Measurements from ENCODE around the gene RUVBL2.

Gene RUVBL2

DNA sequence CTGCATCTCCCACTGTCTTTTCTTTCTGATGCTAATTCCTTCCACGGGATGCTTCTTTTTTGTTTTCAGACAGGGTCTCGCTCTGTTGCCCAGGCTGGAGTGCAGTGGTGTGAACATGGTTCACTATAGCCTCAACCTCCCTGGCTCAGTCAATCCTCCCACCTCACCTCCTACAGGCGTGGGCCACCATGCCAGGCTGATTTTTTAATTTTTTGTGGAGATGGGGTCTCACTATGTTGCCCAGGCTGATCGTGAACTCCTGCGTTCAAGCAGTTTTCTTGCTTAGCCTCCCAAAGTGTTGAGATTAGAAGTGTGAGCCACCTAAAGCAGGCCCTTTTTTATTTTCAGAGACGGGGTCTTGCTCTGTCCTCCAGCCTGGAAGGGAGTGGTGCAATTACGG is 5.4 kb upstream of the RUVBL2 start:
- TF ChIP-seq MAX (IDR thresholded peaks at IDR 0.05) (no peak), EGR1 (IDR thresholded peaks at IDR 0.05) (no peak), CEBPB (IDR thresholded peaks at IDR 0.05) (no peak), TAF1 (IDR thresholded peaks at IDR 0.05; ENCODE audit: low read depth) (no peak), ZBTB7A (IDR thresholded peaks at IDR 0.05; ENCODE audit: low read depth) (no peak), YY1 (IDR thresholded peaks at IDR 0.05; ENCODE audit: low read depth) (no peak), TEAD4 (IDR thresholded peaks at IDR 0.05) (no peak), RAD21 (IDR thresholded peaks at IDR 0.05; ENCODE audit: low read depth) (no peak), TCF12 (IDR thresholded peaks at IDR 0.05; ENCODE audit: low read depth) (no peak), CREB1 (IDR thresholded peaks at IDR 0.05; ENCODE audit: low read depth) (no peak), NFIC (IDR thresholded peaks at IDR 0.05) (no peak), FOXM1 (IDR thresholded peaks at IDR 0.05; ENCODE audit: borderline replicate concordance, low read depth) (no peak), EP300 (IDR thresholded peaks at IDR 0.05; ENCODE audit: borderline replicate concordance) (no peak)
- TF ChIP-seq, protein P1, sequence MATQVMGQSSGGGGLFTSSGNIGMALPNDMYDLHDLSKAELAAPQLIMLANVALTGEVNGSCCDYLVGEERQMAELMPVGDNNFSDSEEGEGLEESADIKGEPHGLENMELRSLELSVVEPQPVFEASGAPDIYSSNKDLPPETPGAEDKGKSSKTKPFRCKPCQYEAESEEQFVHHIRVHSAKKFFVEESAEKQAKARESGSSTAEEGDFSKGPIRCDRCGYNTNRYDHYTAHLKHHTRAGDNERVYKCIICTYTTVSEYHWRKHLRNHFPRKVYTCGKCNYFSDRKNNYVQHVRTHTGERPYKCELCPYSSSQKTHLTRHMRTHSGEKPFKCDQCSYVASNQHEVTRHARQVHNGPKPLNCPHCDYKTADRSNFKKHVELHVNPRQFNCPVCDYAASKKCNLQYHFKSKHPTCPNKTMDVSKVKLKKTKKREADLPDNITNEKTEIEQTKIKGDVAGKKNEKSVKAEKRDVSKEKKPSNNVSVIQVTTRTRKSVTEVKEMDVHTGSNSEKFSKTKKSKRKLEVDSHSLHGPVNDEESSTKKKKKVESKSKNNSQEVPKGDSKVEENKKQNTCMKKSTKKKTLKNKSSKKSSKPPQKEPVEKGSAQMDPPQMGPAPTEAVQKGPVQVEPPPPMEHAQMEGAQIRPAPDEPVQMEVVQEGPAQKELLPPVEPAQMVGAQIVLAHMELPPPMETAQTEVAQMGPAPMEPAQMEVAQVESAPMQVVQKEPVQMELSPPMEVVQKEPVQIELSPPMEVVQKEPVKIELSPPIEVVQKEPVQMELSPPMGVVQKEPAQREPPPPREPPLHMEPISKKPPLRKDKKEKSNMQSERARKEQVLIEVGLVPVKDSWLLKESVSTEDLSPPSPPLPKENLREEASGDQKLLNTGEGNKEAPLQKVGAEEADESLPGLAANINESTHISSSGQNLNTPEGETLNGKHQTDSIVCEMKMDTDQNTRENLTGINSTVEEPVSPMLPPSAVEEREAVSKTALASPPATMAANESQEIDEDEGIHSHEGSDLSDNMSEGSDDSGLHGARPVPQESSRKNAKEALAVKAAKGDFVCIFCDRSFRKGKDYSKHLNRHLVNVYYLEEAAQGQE (IDR thresholded peaks at IDR 0.05; ENCODE audit: low read depth), result no peak
- TF ChIP-seq, protein P2, sequence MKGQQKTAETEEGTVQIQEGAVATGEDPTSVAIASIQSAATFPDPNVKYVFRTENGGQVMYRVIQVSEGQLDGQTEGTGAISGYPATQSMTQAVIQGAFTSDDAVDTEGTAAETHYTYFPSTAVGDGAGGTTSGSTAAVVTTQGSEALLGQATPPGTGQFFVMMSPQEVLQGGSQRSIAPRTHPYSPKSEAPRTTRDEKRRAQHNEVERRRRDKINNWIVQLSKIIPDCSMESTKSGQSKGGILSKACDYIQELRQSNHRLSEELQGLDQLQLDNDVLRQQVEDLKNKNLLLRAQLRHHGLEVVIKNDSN (IDR thresholded peaks at IDR 0.05), result no peak

DNA sequence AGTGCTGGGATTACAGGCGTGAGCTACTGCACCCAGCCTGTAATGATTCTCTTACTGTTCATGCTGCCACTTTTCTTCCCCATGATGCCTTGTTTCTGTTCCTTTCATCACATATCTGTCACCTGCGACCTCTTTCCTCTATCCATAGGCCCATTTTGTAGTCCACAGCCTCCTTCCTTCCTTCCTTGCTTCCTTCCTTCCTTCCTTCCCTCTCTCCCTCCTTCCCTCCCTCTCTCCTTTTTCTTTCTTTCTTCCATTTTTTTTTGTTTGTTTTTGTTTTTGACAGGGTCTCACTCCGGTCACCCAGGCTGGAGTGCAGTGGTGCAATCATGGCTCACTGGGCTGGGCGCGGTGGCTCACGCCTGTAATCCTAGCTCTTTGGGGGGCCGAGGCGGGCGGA is 4.8 kb upstream of the RUVBL2 start:
- TF ChIP-seq TEAD4 (IDR thresholded peaks at IDR 0.05) (no peak), EP300 (IDR thresholded peaks at IDR 0.05; ENCODE audit: borderline replicate concordance) (no peak), TAF1 (IDR thresholded peaks at IDR 0.05; ENCODE audit: low read depth) (no peak), CREB1 (IDR thresholded peaks at IDR 0.05; ENCODE audit: low read depth) (no peak), EGR1 (IDR thresholded peaks at IDR 0.05) (no peak), NFIC (IDR thresholded peaks at IDR 0.05) (no peak), CEBPB (IDR thresholded peaks at IDR 0.05) (no peak), RAD21 (IDR thresholded peaks at IDR 0.05; ENCODE audit: low read depth) (no peak), ZBTB7A (IDR thresholded peaks at IDR 0.05; ENCODE audit: low read depth) (no peak), MAX (IDR thresholded peaks at IDR 0.05) (no peak), TCF12 (IDR thresholded peaks at IDR 0.05; ENCODE audit: low read depth) (no peak), YY1 (IDR thresholded peaks at IDR 0.05; ENCODE audit: low read depth) (no peak), FOXM1 (IDR thresholded peaks at IDR 0.05; ENCODE audit: borderline replicate concordance, low read depth) (no peak)
- TF ChIP-seq, protein P1 (IDR thresholded peaks at IDR 0.05; ENCODE audit: low read depth), result no peak
- TF ChIP-seq, protein P2 (IDR thresholded peaks at IDR 0.05), result no peak

- TF ChIP-seq MAX (IDR thresholded peaks at IDR 0.05) (no peak), YY1 (IDR thresholded peaks at IDR 0.05; ENCODE audit: low read depth) (no peak)
Observed at GRCh38 chr19:48989701-48990291, 3.9 kb upstream of the RUVBL2 start.

- TF ChIP-seq CREB1 (IDR thresholded peaks at IDR 0.05; ENCODE audit: low read depth), result no peak
- no peak for TF ChIP-seq FOXM1 (IDR thresholded peaks at IDR 0.05; ENCODE audit: borderline replicate concordance, low read depth)
- TF ChIP-seq YY1 (IDR thresholded peaks at IDR 0.05; ENCODE audit: low read depth), result no peak
- TF ChIP-seq, protein P1 (IDR thresholded peaks at IDR 0.05; ENCODE audit: low read depth), result no peak
- no peak for TF ChIP-seq NFIC (IDR thresholded peaks at IDR 0.05)
- TF ChIP-seq TEAD4 (IDR thresholded peaks at IDR 0.05), result no peak
- no peak for TF ChIP-seq ZBTB7A (IDR thresholded peaks at IDR 0.05; ENCODE audit: low read depth)
- no peak for TF ChIP-seq TCF12 (IDR thresholded peaks at IDR 0.05; ENCODE audit: low read depth)
- no peak for TF ChIP-seq MAX (IDR thresholded peaks at IDR 0.05)
Observed at GRCh38 chr19:48990400-48990799, 3.3 kb upstream of the RUVBL2 start.

All from Ishikawa (cell line).